Activated CD4-positive, alpha-beta memory T cell treated with anti-CD3 and anti-CD28 coated beads, Interleukin-2, amount 10 ng/mL, durations not matched to agents 7 days and 5 days (primary cell): ENCODE results near the gene CHTF18. TPM values are rescaled to one million over a fixed set of nuclear protein-coding genes. Genes with fewer than 3 reads are reported as not detected.

Experiments used
- CTCF ChIA-PET: fragments of 350-600 bp; sonication (Branson Sonifier 250); formaldehyde crosslinking; loops from one replicate; lab custom pipeline; 2021; ENCODE audit warnings: antibody characterized with exemption, inconsistent platforms; lab: Charles Lee
- POLR2A ChIA-PET: fragments of 350-600 bp; sonication (Branson Sonifier 250); formaldehyde crosslinking; loops from one replicate; lab custom pipeline; 2021; ENCODE audit warnings: antibody characterized with exemption; lab: Charles Lee
- DNase-seq: peaks from one replicate; pipeline ENCODE4 v3.0.0-alpha.2; 2020
- H3K27ac Mint-ChIP-seq: one replicate; pipeline ENCODE4 v1.8.0; 2021; ENCODE audit warnings: mild to moderate bottlenecking, mixed read lengths
- H3K27me3 Mint-ChIP-seq: one replicate; pipeline ENCODE4 v1.8.0; 2021; ENCODE audit warnings: mixed read lengths
- H3K36me3 Mint-ChIP-seq: one replicate; pipeline ENCODE4 v1.8.0; 2021; ENCODE audit warnings: low read depth, mixed read lengths
- H3K4me1 Mint-ChIP-seq: one replicate; pipeline ENCODE4 v1.8.0; 2021; ENCODE audit warnings: mixed read lengths
- H3K4me3 Mint-ChIP-seq: one replicate; pipeline ENCODE4 v1.8.0; 2021; ENCODE audit warnings: mild to moderate bottlenecking, mixed read lengths
- H3K9me3 Mint-ChIP-seq: one replicate; pipeline ENCODE4 v1.8.0; 2021; ENCODE audit warnings: mixed read lengths
- total RNA-seq, 2 experiments: library from RNA; stranded (reverse); gene quantifications; one replicate each; pipeline ENCODE4 v1.2.3, GENCODE V29; 2021

The CHTF18 gene
- total RNA-seq, 2 experiments from 2014 or later: 77.6 to 80.0 TPM

- Mint-ChIP-seq H3K4me1 (no peaks in the 10 kb centered on the region), H3K36me3 (no peaks in the 10 kb centered on the region), H3K9me3 (no peaks in the 10 kb centered on the region), H3K27me3 (no peaks in the 10 kb centered on the region), H3K27ac (no peak overlapping the region), H3K4me3 (no peak overlapping the region)
- no peak for DNase-seq
- CTCF ChIA-PET: no interaction called here
- POLR2A ChIA-PET: interaction anchor here (0.8 kb wide), 1 partner anchor 13 kb away, joined by 3 read pairs; no protein-coding TSS in a partner anchor
Measured at GRCh38 chr16:762595-763268, 25.7 kb upstream of the CHTF18 start.

GRCh38 chr16:763369-764183 lies 24.8 kb upstream of the CHTF18 start:
- H3K4me1 Mint-ChIP-seq: no peaks in the 10 kb centered on the region
- no peaks in the 10 kb centered on the region for H3K27me3 Mint-ChIP-seq
- no peaks in the 10 kb centered on the region for H3K36me3 Mint-ChIP-seq
- ChIA-PET CTCF (no interaction called here), POLR2A (no interaction called here)
- H3K27ac Mint-ChIP-seq: no peak overlapping the region
- no peak overlapping the region for H3K4me3 Mint-ChIP-seq
- H3K9me3 Mint-ChIP-seq: no peaks in the 10 kb centered on the region
- no peak for DNase-seq

GRCh38 chr16:764184-764750 lies 24.2 kb upstream of the CHTF18 start:
- Mint-ChIP-seq H3K36me3 (no peaks in the 10 kb centered on the region), H3K4me1 (no peaks in the 10 kb centered on the region), H3K4me3 (no peak overlapping the region), H3K27ac (no peak overlapping the region), H3K9me3 (no peaks in the 10 kb centered on the region), H3K27me3 (no peaks in the 10 kb centered on the region)
- CTCF ChIA-PET: no interaction called here
- POLR2A ChIA-PET: no interaction called here
- DNase-seq: no peak

- ChIA-PET CTCF (no interaction called here), POLR2A (no interaction called here)
- Mint-ChIP-seq H3K4me1 (no peaks in the 10 kb centered on the region), H3K36me3 (no peaks in the 10 kb centered on the region), H3K27me3 (no peaks in the 10 kb centered on the region), H3K27ac (no peak overlapping the region), H3K4me3 (no peak overlapping the region), H3K9me3 (no peaks in the 10 kb centered on the region)
- DNase-seq: no peak
Measured at GRCh38 chr16:764848-765487, 23.5 kb upstream of the CHTF18 start.

GRCh38 chr16:765488-765865 lies 22.9 kb upstream of the CHTF18 start:
- Mint-ChIP-seq H3K9me3 (no peaks in the 10 kb centered on the region), H3K36me3 (no peaks in the 10 kb centered on the region), H3K4me1 (no peaks in the 10 kb centered on the region), H3K27ac (no peak overlapping the region), H3K27me3 (no peaks in the 10 kb centered on the region), H3K4me3 (no peak overlapping the region)
- POLR2A ChIA-PET: interaction anchor here (0.7 kb wide), 1 partner anchor 13 kb away, joined by 3 read pairs; no protein-coding TSS in a partner anchor
- DNase-seq: no peak
- CTCF ChIA-PET: interaction anchor here (1.5 kb wide), 1 partner anchor 25 kb away, joined by 3 read pairs; the partner anchor contains the start of gene CIAO3

GRCh38 chr16:766008-766819 lies 22.2 kb upstream of the CHTF18 start:
- no peak for DNase-seq
- Mint-ChIP-seq H3K27ac (no peak overlapping the region), H3K4me1 (no peaks in the 10 kb centered on the region), H3K27me3 (no peaks in the 10 kb centered on the region), H3K4me3 (no peak overlapping the region), H3K9me3 (no peaks in the 10 kb centered on the region), H3K36me3 (no peaks in the 10 kb centered on the region)
- POLR2A ChIA-PET: interaction anchor here (0.7 kb wide), 1 partner anchor 12 kb away, joined by 3 read pairs; no protein-coding TSS in a partner anchor
- CTCF ChIA-PET: interaction anchor here (1.5 kb wide), 1 partner anchor 26 kb away, joined by 3 read pairs; the partner anchor contains the start of gene CIAO3

GRCh38 chr16:766820-767640 lies 21.4 kb upstream of the CHTF18 start:
- Mint-ChIP-seq H3K27ac (no peak overlapping the region), H3K9me3 (no peaks in the 10 kb centered on the region), H3K4me3 (no peak overlapping the region), H3K4me1 (no peaks in the 10 kb centered on the region), H3K27me3 (no peaks in the 10 kb centered on the region), H3K36me3 (no peaks in the 10 kb centered on the region)
- ChIA-PET POLR2A (no interaction called here), CTCF (interaction anchor here (1.5 kb wide), 1 partner anchor 27 kb away, joined by 3 read pairs; the partner anchor contains the start of gene CIAO3)
- DNase-seq: no peak

- CTCF ChIA-PET: no interaction called here
- Mint-ChIP-seq H3K4me1 (no peaks in the 10 kb centered on the region), H3K36me3 (no peaks in the 10 kb centered on the region), H3K4me3 (no peak overlapping the region), H3K27me3 (no peaks in the 10 kb centered on the region), H3K9me3 (no peaks in the 10 kb centered on the region), H3K27ac (no peak overlapping the region)
- POLR2A ChIA-PET: no interaction called here
- no peak for DNase-seq
Measured at GRCh38 chr16:767743-768235, 20.6 kb upstream of the CHTF18 start.

GRCh38 chr16:768428-768827 lies 20.0 kb upstream of the CHTF18 start:
- no peak overlapping the region for H3K4me3 Mint-ChIP-seq
- no peak for DNase-seq
- POLR2A ChIA-PET: no interaction called here
- no peaks in the 10 kb centered on the region for H3K4me1 Mint-ChIP-seq
- CTCF ChIA-PET: no interaction called here
- H3K27me3 Mint-ChIP-seq: no peaks in the 10 kb centered on the region
- H3K9me3 Mint-ChIP-seq: no peaks in the 10 kb centered on the region
- no peak overlapping the region for H3K27ac Mint-ChIP-seq
- H3K36me3 Mint-ChIP-seq: no peaks in the 10 kb centered on the region

GRCh38 chr16:769184-769784 lies 19.1 kb upstream of the CHTF18 start:
- DNase-seq: no peak
- Mint-ChIP-seq H3K27ac (no peak overlapping the region), H3K4me3 (no peak overlapping the region), H3K9me3 (no peaks in the 10 kb centered on the region), H3K27me3 (no peaks in the 10 kb centered on the region), H3K36me3 (no peaks in the 10 kb centered on the region), H3K4me1 (no peaks in the 10 kb centered on the region)
- POLR2A ChIA-PET: interaction anchor here (0.6 kb wide), 1 partner anchor 26 kb away, joined by 3 read pairs; no protein-coding TSS in a partner anchor
- CTCF ChIA-PET: no interaction called here

GRCh38 chr16:769934-770333 lies 18.5 kb upstream of the CHTF18 start:
- no peaks in the 10 kb centered on the region for H3K36me3 Mint-ChIP-seq
- no peak overlapping the region for H3K27ac Mint-ChIP-seq
- DNase-seq: no peak
- H3K4me3 Mint-ChIP-seq: no peak overlapping the region
- ChIA-PET POLR2A (no interaction called here), CTCF (no interaction called here)
- no peaks in the 10 kb centered on the region for H3K27me3 Mint-ChIP-seq
- no peaks in the 10 kb centered on the region for H3K4me1 Mint-ChIP-seq
- H3K9me3 Mint-ChIP-seq: no peaks in the 10 kb centered on the region
